Urothelium cell line (cell line): ENCODE measurements around the gene LAMTOR2.
"Not testable (repeated sequence)": the region's sequence is repeated elsewhere in the genome, so short reads cannot be mapped to it uniquely, and the experiment has no call there.

Experiments used
- DNase-seq: peaks from one replicate; pipeline ENCODE4 v3.0.0; 2011; ENCODE audit warnings: low spot score, mixed read lengths
- FAIRE-seq: peaks from 2 replicates; lab custom pipeline; 2011; peaks lifted over from hg19 to GRCh38; lab: Jason Lieb, UNC

The LAMTOR2 gene

GRCh38 chr1:156051011-156051725, 3.4 kb upstream of the LAMTOR2 start:
- no peak for FAIRE-seq
- DNase-seq, result no peak

GRCh38 chr1:156052862-156053767, 1.5 kb upstream of the LAMTOR2 start:
- DNase-seq (peak; percentile 73), FAIRE-seq (no peak)

- FAIRE-seq, result no peak
- DNase-seq, result peak; percentile 94
Measured at GRCh38 chr1:156053768-156054499, 648 bp upstream of the LAMTOR2 start, which contains the start of gene UBQLN4. TSS of gene UBQLN4 (minus strand) at chr1:156053798. CDS start at chr1:156053701, 97 bp downstream.

GRCh38 chr1:156055281-156056048, 883 bp downstream of the LAMTOR2 start:
- no peak for FAIRE-seq
- no peak for DNase-seq

- DNase-seq (no peak), FAIRE-seq (no peak)
Measured at GRCh38 chr1:156056326-156056849, 1.8 kb downstream of the LAMTOR2 start.

- DNase-seq, result no peak
- FAIRE-seq, result no peak
Measured at GRCh38 chr1:156060937-156061636, 6.5 kb downstream of the LAMTOR2 start, which contains the start of gene RAB25. TSS of gene RAB25 (plus strand) at chr1:156061160. CDS start at chr1:156061401, 241 bp downstream.

GRCh38 chr1:156062189-156062588, 7.6 kb downstream of the LAMTOR2 start:
- DNase-seq (no peak), FAIRE-seq (no peak)

- FAIRE-seq (no peak), DNase-seq (no peak)
Measured at GRCh38 chr1:156063997-156064285, 9.4 kb downstream of the LAMTOR2 start.

GRCh38 chr1:156064615-156065014, 10.0 kb downstream of the LAMTOR2 start:
- no peak for DNase-seq

GRCh38 chr1:156065212-156065611, 10.6 kb downstream of the LAMTOR2 start:
- no peak for DNase-seq
- no peak for FAIRE-seq

More at GRCh38 chr1:156064615-156065014, 10.0 kb downstream of the LAMTOR2 start:
- no peak for FAIRE-seq

GRCh38 chr1:156065871-156066270, 11.3 kb downstream of the LAMTOR2 start:
- FAIRE-seq, result no peak
- no peak for DNase-seq

- DNase-seq, result no peak
- FAIRE-seq, result no peak
Measured at GRCh38 chr1:156067262-156067661, 12.7 kb downstream of the LAMTOR2 start.

GRCh38 chr1:156069490-156070455, 15.2 kb downstream of the LAMTOR2 start:
- DNase-seq, result no peak
- FAIRE-seq, result no peak

- FAIRE-seq, result no peak
- no peak for DNase-seq
Measured at GRCh38 chr1:156070548-156070947, 16.0 kb downstream of the LAMTOR2 start.

GRCh38 chr1:156071332-156071816, 16.8 kb downstream of the LAMTOR2 start:
- DNase-seq, FAIRE-seq: not testable (repeated sequence)

- no peak for DNase-seq
- FAIRE-seq, result no peak
Measured at GRCh38 chr1:156072251-156072650, 17.7 kb downstream of the LAMTOR2 start.

GRCh38 chr1:156073110-156073687, 18.6 kb downstream of the LAMTOR2 start:
- DNase-seq, result no peak
- FAIRE-seq, result no peak

GRCh38 chr1:156073740-156074139, 19.2 kb downstream of the LAMTOR2 start:
- DNase-seq (no peak), FAIRE-seq (no peak)
